22Rv1 (cell line): ENCODE measurements around the gene BHLHE40.

Experiments
- H3K27ac ChIP-seq: fragments of 450-650 bp; 2 replicates; pipeline ENCODE4 v1.5.1; 2017
- CTCF ChIP-seq: fragments of 450-650 bp; IDR thresholded peaks from 2 replicates; pipeline ENCODE4 v1.5.1; 2017; ENCODE audit warnings: mild to moderate bottlenecking
- ZFX ChIP-seq: fragments of 450-650 bp; IDR thresholded peaks from 2 replicates; pipeline ENCODE4 v1.6.1; 2017; ENCODE audit warnings: antibody characterized with exemption, borderline replicate concordance

Gene BHLHE40

GRCh38 chr3:5001135-5001534, 21.9 kb downstream of the BHLHE40 start:
- H3K27ac ChIP-seq: no peak overlapping the region
- TF ChIP-seq CTCF: no peak
- TF ChIP-seq ZFX: no peak

DNA sequence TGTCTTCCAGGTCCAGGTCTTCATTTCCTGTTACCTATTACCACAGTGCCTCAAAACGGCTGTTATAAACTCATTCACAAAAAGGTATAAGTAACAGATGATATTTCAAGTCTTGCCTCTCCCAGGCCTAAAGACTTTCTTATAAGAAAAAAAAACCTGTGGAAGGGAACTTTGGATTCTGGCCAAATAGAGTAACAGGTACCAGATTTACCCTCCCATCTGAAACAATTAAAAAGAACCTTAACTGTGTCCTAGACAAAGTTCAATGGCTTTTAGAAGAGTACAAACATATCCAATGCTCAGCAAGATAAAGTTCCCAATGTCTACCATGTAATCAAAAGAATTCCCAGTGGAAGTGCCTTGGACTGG, 22.6 kb downstream of the BHLHE40 start:
- TF ChIP-seq CTCF (no peak), ZFX (no peak)
- H3K27ac ChIP-seq: no peak overlapping the region

- TF ChIP-seq ZFX: no peak
- TF ChIP-seq CTCF: no peak
- H3K27ac ChIP-seq: no peak overlapping the region
These were observed 23.1 kb downstream of the BHLHE40 start for GRCh38 chr3:5002174-5002870.

- no peak overlapping the region for H3K27ac ChIP-seq
- TF ChIP-seq CTCF (no peak), ZFX (no peak)
These were observed 23.6 kb downstream of the BHLHE40 start for GRCh38 chr3:5002871-5003247.

DNA sequence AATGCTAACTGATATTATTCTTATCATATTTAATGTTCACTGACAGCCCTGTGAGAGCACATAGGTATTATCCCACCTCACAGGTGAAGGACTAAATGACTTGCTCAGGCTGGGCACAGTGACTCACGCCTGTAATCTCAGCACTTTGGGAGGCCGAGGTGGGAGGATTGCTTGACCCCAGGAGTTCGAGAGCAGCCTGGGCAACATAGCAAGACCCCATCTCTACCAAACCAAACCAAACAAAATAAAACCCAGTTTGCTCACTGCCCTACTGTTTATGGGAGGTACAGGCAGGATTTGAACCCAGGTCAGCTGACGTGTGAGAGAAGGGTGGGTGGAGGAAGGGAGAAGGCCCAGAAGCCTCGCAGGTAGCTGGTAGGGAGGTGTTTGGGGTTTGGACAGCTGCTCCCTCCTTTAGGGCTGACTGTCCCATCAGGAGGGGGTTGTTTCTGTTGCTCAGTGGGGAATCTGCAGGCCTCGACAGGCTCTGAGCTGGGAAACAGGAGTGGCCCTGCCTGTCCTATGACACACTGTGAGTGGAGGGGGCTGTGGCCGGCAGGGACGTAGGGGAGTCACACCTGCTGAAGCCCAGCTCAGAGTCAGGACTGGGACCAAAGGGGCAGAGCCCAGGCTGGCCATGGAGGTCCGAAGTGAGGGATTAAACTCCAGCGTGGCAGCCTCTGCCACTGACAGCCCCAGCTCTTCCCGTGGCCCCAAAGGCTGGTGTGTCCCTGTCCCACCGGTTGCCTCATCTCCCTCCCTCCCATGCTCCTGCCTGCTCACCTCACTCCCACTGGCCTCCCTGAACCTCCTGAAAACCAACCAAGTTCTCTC, 25.3 kb downstream of the BHLHE40 start:
- H3K27ac ChIP-seq: no peak overlapping the region
- TF ChIP-seq CTCF (no peak), ZFX (no peak)

GRCh38 chr3:5005367-5005766, 26.1 kb downstream of the BHLHE40 start:
- H3K27ac ChIP-seq: no peak overlapping the region
- TF ChIP-seq CTCF (no peak), ZFX (no peak)

DNA sequence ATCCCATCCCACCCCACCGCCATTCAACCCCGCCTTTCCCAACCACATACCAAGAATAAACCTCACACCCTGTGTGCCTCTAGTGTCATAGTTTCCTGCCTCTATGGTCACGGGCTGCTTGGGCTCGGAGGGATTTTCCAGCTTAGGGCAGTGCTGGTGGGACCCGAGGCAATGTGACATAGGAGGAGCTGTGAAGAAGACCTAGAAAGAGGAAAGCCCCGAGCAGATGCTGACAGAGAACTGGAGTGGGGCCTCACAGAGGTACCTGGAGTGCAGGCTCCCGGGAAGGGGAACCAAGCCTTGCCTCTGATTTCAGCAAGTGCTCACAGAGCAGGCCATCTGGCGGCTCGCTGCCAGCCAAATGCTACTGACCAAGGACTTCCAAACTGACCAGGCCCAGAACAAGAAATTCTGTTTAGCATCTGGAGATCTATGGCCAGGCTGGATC, 27.5 kb downstream of the BHLHE40 start:
- H3K27ac ChIP-seq: no peak overlapping the region

More for the DNA sequence above, 27.5 kb downstream of the BHLHE40 start:
- TF ChIP-seq ZFX (no peak), CTCF (no peak)
